ENCODE measurements around the gene MRPL41.

GRCh38 chr9:137583347-137583746 is 31.7 kb downstream of the MRPL41 start:
- TF ChIP-seq ZNF768 (CRISPR knock-in tag; IDR thresholded peaks at IDR 0.05), result no peak
- no peak for TF ChIP-seq POLR2A (IDR thresholded peaks at IDR 0.05; ENCODE audit: insufficient read depth in 1 of 2, low read depth in 2 of 2, low read length in 2 of 2)
- no peak for TF ChIP-seq ZHX2 (IDR thresholded peaks at IDR 0.05; ENCODE audit: low read depth)
- no peak for TF ChIP-seq ZHX2 (CRISPR knock-in tag; IDR thresholded peaks at IDR 0.05; ENCODE audit: borderline replicate concordance)
- no peak for TF ChIP-seq PBX3 (CRISPR knock-in tag; IDR thresholded peaks at IDR 0.05; ENCODE audit: borderline replicate concordance)
- TF ChIP-seq JUNB (CRISPR knock-in tag; IDR thresholded peaks at IDR 0.05; ENCODE audit: borderline replicate concordance), result no peak
- TF ChIP-seq KDM5B (CRISPR knock-in tag; IDR thresholded peaks at IDR 0.05; ENCODE audit: borderline replicate concordance), result no peak
- TF ChIP-seq CREM (IDR thresholded peaks at IDR 0.05), result no peak
- TF ChIP-seq CREM (CRISPR knock-in tag; IDR thresholded peaks at IDR 0.05), result no peak
- TF ChIP-seq IRF1 (CRISPR knock-in tag; IDR thresholded peaks at IDR 0.05; ENCODE audit: low read depth), result no peak
- TF ChIP-seq TCF7 (IDR thresholded peaks at IDR 0.05; ENCODE audit: low read depth), result no peak
- TF ChIP-seq PCBP1 (IDR thresholded peaks at IDR 0.05; ENCODE audit: borderline replicate concordance, low read depth, low read length), result no peak
- TF ChIP-seq ZNF556 (CRISPR knock-in tag; IDR thresholded peaks at IDR 0.05; ENCODE audit: borderline replicate concordance), result no peak
- TF ChIP-seq MAFF (IDR thresholded peaks at IDR 0.05; ENCODE audit: low read depth, low read length), result no peak
- no peak for TF ChIP-seq E2F1 (CRISPR knock-in tag; IDR thresholded peaks at IDR 0.05)

All from HepG2 (cell line).